PC-3 (cell line): ENCODE measurements around the gene TET2. TPM values are rescaled to one million over a fixed set of nuclear protein-coding genes. Genes with fewer than 3 reads are reported as not detected.

Experiments used
- ATAC-seq: fragments of 200-7000 bp; cut with Tn5 transposase; 2 replicates; pipeline ENCODE4 v1.9.1; 2020; ENCODE audit warnings: mild to moderate bottlenecking, moderate library complexity
- BruUV-seq: library from RNA; stranded (reverse); fragments of 400-500 nt; replicated peaks from 2 replicates; lab custom pipeline; 2021; lab: Mats Ljungman, UMichigan
- CTCF ChIA-PET: fragments of 300-600 bp; sonication (Branson Sonifier 250); formaldehyde crosslinking; loops from one replicate; lab custom pipeline; 2022; ENCODE audit warnings: antibody characterized with exemption; lab: Charles Lee
- POLR2A ChIA-PET: fragments of 300-600 bp; sonication (Branson Sonifier 250); formaldehyde crosslinking; loops from one replicate; lab custom pipeline; 2022; ENCODE audit warnings: antibody characterized with exemption; ENCODE audit not compliant: unreplicated experiment; lab: Charles Lee
- DNase-seq: peaks from one replicate; pipeline ENCODE4 v3.0.0-alpha.2; 2015
- H2AFZ ChIP-seq: fragments of 300-600 bp; sonication (generic); 2 replicates; pipeline ENCODE4 v1.6.0; 2016; ENCODE audit warnings: antibody characterized with exemption, low read length
- H3F3A ChIP-seq: fragments of 300-600 bp; sonication (generic); one replicate; pipeline ENCODE4 v1.6.0; 2017; ENCODE audit warnings: antibody characterized with exemption, low read length, control low read depth, mild to moderate bottlenecking; ENCODE audit not compliant: unreplicated experiment
- H3K27ac ChIP-seq: fragments of 300-600 bp; sonication (generic); 2 replicates; pipeline ENCODE4 v1.5.1; 2016; ENCODE audit warnings: mild to moderate bottlenecking, low read length
- H3K27me3 ChIP-seq: fragments of 300-600 bp; sonication (generic); 2 replicates; pipeline ENCODE4 v1.6.1; 2016; ENCODE audit warnings: low read length, mixed read lengths
- H3K36me3 ChIP-seq: fragments of 300-600 bp; sonication (generic); 2 replicates; pipeline ENCODE4 v1.6.1; 2016; ENCODE audit warnings: low read depth, mixed run types, low read length, mixed read lengths
- H3K4me1 ChIP-seq: fragments of 300-600 bp; sonication (generic); 2 replicates; pipeline ENCODE4 v1.5.1; 2016; ENCODE audit warnings: low read length; ENCODE audit not compliant: insufficient read depth
- H3K4me2 ChIP-seq: fragments of 300-600 bp; sonication (generic); 2 replicates; pipeline ENCODE4 v1.6.0; 2016; ENCODE audit warnings: low read length
- H3K4me3 ChIP-seq: fragments of 300-600 bp; sonication (generic); 2 replicates; pipeline ENCODE4 v1.5.1; 2016; ENCODE audit warnings: mild to moderate bottlenecking, low read length, mixed read lengths
- H3K79me2 ChIP-seq: fragments of 300-600 bp; sonication (generic); 2 replicates; pipeline ENCODE4 v1.6.1; 2017; ENCODE audit warnings: low read length, mixed read lengths
- H3K9ac ChIP-seq: fragments of 300-600 bp; sonication (generic); 2 replicates; pipeline ENCODE4 v1.6.0; 2016; ENCODE audit warnings: mild to moderate bottlenecking, low read length
- H3K9me2 ChIP-seq: fragments of 300-600 bp; sonication (generic); replicated peaks from 2 replicates; pipeline ENCODE4 v1.6.1; 2016; ENCODE audit warnings: mixed run types, low read length, mixed read lengths
- H3K9me3 ChIP-seq: fragments of 300-600 bp; sonication (generic); 2 replicates; pipeline ENCODE4 v1.6.1; 2016; ENCODE audit warnings: low read length, mixed read lengths
- H4K20me1 ChIP-seq: fragments of 300-600 bp; sonication (generic); 2 replicates; pipeline ENCODE4 v1.6.1; 2016; ENCODE audit warnings: low read length, mixed read lengths
- EZH2 ChIP-seq: fragments of 300-600 bp; sonication (generic); IDR thresholded peaks from one replicate; pipeline ENCODE4 v1.6.1; 2017; ENCODE audit warnings: antibody characterized with exemption, mild to moderate bottlenecking, low read length; ENCODE audit not compliant: unreplicated experiment
- EZH2phosphoT487 ChIP-seq: fragments of 300-600 bp; sonication (generic); IDR thresholded peaks from 2 replicates; pipeline ENCODE4 v1.6.1; 2018; ENCODE audit warnings: mild to moderate bottlenecking, antibody characterized with exemption, low read length, borderline replicate concordance
- intact Hi-C: fragments of 100-400 bp; cut with micrococcal nuclease; formaldehyde crosslinking; loops from 2 replicates; pipeline ENCODE4 v1.9.0; 2023
- total RNA-seq: library from RNA; depleted of rRNA; stranded (reverse); fragments of >200 nt; gene quantifications from 2 replicates; pipeline ENCODE4 v1.2.3, GENCODE V29; 2014
- TF ChIP-seq, protein P1 (sequence below): fragments of 300-600 bp; sonication (generic); conservative IDR thresholded peaks from 2 replicates; pipeline ENCODE4 v1.5.1; 2017; ENCODE audit warnings: antibody characterized with exemption, low read depth, mild to moderate bottlenecking, low read length

The TET2 gene
- total RNA-seq, 1 experiment from 2014 or later, result 5.6 TPM

DNA sequence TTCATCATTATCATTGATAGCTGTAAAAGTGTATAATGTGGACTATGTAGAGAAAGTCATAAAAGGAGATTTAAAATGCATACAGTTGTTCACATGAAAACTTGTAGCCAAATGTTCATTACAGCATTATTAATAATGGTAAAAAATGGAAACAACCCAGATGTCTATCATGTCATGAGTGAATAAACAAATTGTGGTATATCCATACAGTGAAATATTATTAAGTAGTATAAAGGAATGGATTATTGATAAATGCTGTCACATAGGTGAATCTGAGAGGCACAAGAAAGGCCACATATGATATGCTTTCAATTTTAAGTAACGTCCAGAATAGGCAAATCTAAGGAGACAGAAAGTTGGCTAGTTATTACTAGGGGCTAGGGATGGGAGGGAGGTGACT lies 7.1 kb downstream of the TET2 start:
- H2AFZ ChIP-seq, result no peak overlapping the region
- H3K4me2 ChIP-seq, result no peak overlapping the region
- H3K27me3 ChIP-seq, result no peaks in the 10 kb centered on the region
- H3K27ac ChIP-seq, result no peak overlapping the region
- TF ChIP-seq EZH2phosphoT487, result no peak
- TF ChIP-seq, protein P1, sequence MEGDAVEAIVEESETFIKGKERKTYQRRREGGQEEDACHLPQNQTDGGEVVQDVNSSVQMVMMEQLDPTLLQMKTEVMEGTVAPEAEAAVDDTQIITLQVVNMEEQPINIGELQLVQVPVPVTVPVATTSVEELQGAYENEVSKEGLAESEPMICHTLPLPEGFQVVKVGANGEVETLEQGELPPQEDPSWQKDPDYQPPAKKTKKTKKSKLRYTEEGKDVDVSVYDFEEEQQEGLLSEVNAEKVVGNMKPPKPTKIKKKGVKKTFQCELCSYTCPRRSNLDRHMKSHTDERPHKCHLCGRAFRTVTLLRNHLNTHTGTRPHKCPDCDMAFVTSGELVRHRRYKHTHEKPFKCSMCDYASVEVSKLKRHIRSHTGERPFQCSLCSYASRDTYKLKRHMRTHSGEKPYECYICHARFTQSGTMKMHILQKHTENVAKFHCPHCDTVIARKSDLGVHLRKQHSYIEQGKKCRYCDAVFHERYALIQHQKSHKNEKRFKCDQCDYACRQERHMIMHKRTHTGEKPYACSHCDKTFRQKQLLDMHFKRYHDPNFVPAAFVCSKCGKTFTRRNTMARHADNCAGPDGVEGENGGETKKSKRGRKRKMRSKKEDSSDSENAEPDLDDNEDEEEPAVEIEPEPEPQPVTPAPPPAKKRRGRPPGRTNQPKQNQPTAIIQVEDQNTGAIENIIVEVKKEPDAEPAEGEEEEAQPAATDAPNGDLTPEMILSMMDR, result no peak
- TF ChIP-seq EZH2, result no peak
- no peak for ATAC-seq
- no peak for DNase-seq
- intact Hi-C loops, result no loop called here
- BruUV-seq, result no TSS peak
- no peaks in the 10 kb centered on the region for H3K36me3 ChIP-seq
- ChIA-PET CTCF (no interaction called here), POLR2A (no interaction called here)
- peaks cover 8% of the 10 kb centered on the region; the same call in 1 of the 2 replicates for H4K20me1 ChIP-seq
- H3K9me2 ChIP-seq, result no peaks in the 10 kb centered on the region
- H3K9me3 ChIP-seq, result no peaks in the 10 kb centered on the region
- no peak overlapping the region for H3K9ac ChIP-seq
- H3K79me2 ChIP-seq, result peaks cover 61% of the 10 kb centered on the region
- H3K4me3 ChIP-seq, result no peak overlapping the region
- peaks cover 12% of the 10 kb centered on the region for H3K4me1 ChIP-seq
- H3F3A ChIP-seq, result no peaks in the 10 kb centered on the region

DNA sequence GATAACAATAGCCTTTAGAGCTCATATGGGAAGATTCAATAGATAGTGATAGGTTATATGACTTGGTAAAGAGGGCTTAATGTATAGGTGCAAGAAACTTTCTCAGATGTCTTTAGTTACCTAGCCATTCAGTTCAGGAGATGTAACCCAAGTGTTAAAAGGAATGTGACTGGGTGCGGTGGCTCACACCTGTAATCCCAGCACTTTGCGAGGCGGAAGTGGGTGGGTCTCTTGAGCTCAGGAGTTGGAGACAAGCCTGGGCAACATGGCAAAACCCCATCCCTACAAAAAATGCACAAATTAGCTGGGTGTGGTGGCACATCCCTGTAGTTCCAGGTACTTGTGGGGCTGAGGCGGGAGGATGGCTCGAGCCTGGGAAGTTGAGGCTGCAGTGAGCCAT lies 7.9 kb downstream of the TET2 start:
- ChIA-PET CTCF (no interaction called here), POLR2A (no interaction called here)
- no peak for DNase-seq
- H3K27ac ChIP-seq, result no peak overlapping the region
- no peaks in the 10 kb centered on the region for H3F3A ChIP-seq
- H3K9me2 ChIP-seq, result no peaks in the 10 kb centered on the region
- no peaks in the 10 kb centered on the region for H3K9me3 ChIP-seq
- TF ChIP-seq EZH2phosphoT487 (no peak), EZH2 (no peak)
- TF ChIP-seq, protein P1, result no peak
- H4K20me1 ChIP-seq, result 0 out of 2 replicates have a peak, but pooled peaks cover under 1% of the 10 kb centered on the region
- no peak for ATAC-seq
- no peak overlapping the region for H3K4me3 ChIP-seq
- no peaks in the 10 kb centered on the region for H3K27me3 ChIP-seq
- peaks cover 5% of the 10 kb centered on the region for H3K4me1 ChIP-seq
- no peak overlapping the region for H2AFZ ChIP-seq
- no peak overlapping the region for H3K4me2 ChIP-seq
- BruUV-seq, result no TSS peak
- H3K9ac ChIP-seq, result no peak overlapping the region
- H3K36me3 ChIP-seq, result no peaks in the 10 kb centered on the region
- intact Hi-C loops, result no loop called here
- H3K79me2 ChIP-seq, result peaks cover 53% of the 10 kb centered on the region

- DNase-seq (no peak), ATAC-seq (no peak)
- Histone ChIP-seq H3K27me3 (no peaks in the 10 kb centered on the region), H3F3A (no peaks in the 10 kb centered on the region), H3K27ac (no peak overlapping the region), H3K79me2 (peaks cover 45% of the 10 kb centered on the region), H3K4me3 (no peak overlapping the region), H3K9ac (no peak overlapping the region), H3K9me3 (no peaks in the 10 kb centered on the region), H3K4me2 (no peak overlapping the region), H3K36me3 (no peaks in the 10 kb centered on the region), H4K20me1 (no peaks in the 10 kb centered on the region), H3K4me1 (no peaks in the 10 kb centered on the region), H2AFZ (no peak overlapping the region), H3K9me2 (no peaks in the 10 kb centered on the region)
- ChIA-PET CTCF (no interaction called here), POLR2A (no interaction called here)
- intact Hi-C loops, result no loop called here
- TF ChIP-seq EZH2, result no peak
- TF ChIP-seq, protein P1, result no peak
- TF ChIP-seq EZH2phosphoT487, result no peak
- BruUV-seq, result no TSS peak
These were observed 8.8 kb downstream of the TET2 start for GRCh38 chr4:105155426-105155825.
